ENCODE measurements around the gene RASSF7.

DNA sequence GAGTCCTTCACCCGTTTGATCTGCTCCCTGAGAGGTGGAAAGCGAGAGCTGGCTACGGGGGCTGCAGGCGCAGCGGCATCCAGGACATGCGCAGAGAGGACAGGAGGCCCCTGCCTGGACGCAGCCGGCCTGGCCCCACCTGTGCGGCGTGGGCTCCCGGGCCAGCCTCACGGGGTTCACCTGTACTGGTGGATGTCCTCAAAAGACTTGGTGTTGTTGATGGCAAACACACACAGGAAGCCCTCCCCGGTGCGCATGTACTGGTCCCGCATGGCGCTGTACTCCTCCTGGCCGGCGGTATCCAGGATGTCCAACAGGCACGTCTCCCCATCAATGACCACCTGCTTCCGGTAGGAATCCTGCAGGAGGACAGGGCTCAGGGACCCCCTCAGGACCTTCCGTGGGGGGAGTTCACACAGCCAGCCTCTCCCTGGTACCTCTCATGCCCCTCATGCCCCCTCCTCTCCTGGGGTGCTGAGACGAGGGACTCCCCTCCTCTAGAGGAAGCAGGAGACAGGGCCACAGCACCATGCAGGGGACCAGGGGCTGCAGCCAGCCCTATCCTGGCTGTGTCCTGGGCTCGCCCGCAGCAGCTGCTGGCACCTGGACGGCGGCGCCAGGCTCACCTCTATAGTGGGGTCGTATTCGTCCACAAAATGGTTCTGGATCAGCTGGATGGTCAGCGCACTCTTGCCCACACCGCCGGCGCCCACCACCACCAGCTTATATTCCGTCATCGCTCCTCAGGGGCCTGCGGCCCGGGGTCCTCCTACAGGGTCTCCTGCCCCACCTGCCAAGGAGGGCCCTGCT is 27.0 kb upstream of the RASSF7 start:
- no peak for TF ChIP-seq EZH2 (IDR thresholded peaks at IDR 0.05; ENCODE audit: insufficient read depth, poor library complexity, severe bottlenecking)
- no peak for TF ChIP-seq EZH2phosphoT487 (IDR thresholded peaks at IDR 0.05; ENCODE audit: insufficient read depth, low read depth)

Measured in GM23248 (cell line).